Effector CD4-positive, alpha-beta T cell (primary cell): ENCODE measurements around the gene FUCA1.

Experiments
- DNase-seq: peaks from one replicate; pipeline ENCODE4 v3.0.0-alpha.2; 2020

The FUCA1 gene

GRCh38 chr1:23800400-23801337 lies 67.4 kb downstream of the FUCA1 start, which contains the start of gene GALE:
Gene GALE (minus strand): TSS chr1:23800754. CDS start chr1:23799007, 1,747 bp downstream.
- peak; percentile 94 for DNase-seq

- no peak for DNase-seq
Measured at GRCh38 chr1:23799570-23800399, 68.3 kb downstream of the FUCA1 start.

GRCh38 chr1:23799255-23799569 lies 68.9 kb downstream of the FUCA1 start:
- DNase-seq, result no peak

- DNase-seq, result no peak
Measured at GRCh38 chr1:23798662-23799142, 69.4 kb downstream of the FUCA1 start.

GRCh38 chr1:23797478-23798448 lies 70.3 kb downstream of the FUCA1 start:
- no peak for DNase-seq

GRCh38 chr1:23796466-23797271 lies 71.4 kb downstream of the FUCA1 start:
- no peak for DNase-seq

- DNase-seq, result no peak
Measured at GRCh38 chr1:23795676-23796465, 72.2 kb downstream of the FUCA1 start.
